ENCODE measurements around the gene VAV1.

The VAV1 gene

GRCh38 chr19:6738787-6739389 lies 33.6 kb upstream of the VAV1 start:
- TF ChIP-seq EZH2phosphoT487 (IDR thresholded peaks at IDR 0.05; ENCODE audit: low read length): no peak
- no peak for TF ChIP-seq EZH2 (optimal IDR thresholded peaks at IDR 0.05; ENCODE audit: low read depth, low read length)
- no peak for TF ChIP-seq CTCF (IDR thresholded peaks at IDR 0.05; ENCODE audit: low read length)
- Histone ChIP-seq H3K27me3 (replicated peaks; ENCODE audit: insufficient read depth, low read length) (no peaks in the 10 kb centered on the region), H3F3A (ENCODE audit: insufficient read depth, low read length) (peaks cover 36% of the 10 kb centered on the region), H3K79me2 (ENCODE audit: low read length) (peaks cover 44% of the 10 kb centered on the region), H3K36me3 (replicated peaks; ENCODE audit: insufficient read depth, low read length) (no peaks in the 10 kb centered on the region), H3K4me1 (ENCODE audit: low read length) (peaks cover 23% of the 10 kb centered on the region), H3K4me2 (ENCODE audit: low read depth, low read length) (peak overlapping the region; percentile 87), H4K20me1 (ENCODE audit: insufficient read depth, low read length) (no peaks in the 10 kb centered on the region), H3K9me2 (replicated peaks; ENCODE audit: insufficient read depth, low read length) (no peaks in the 10 kb centered on the region), H3K9ac (ENCODE audit: low read length) (peak overlapping the region; percentile 53), H3K9me3 (replicated peaks; ENCODE audit: insufficient read depth, low read length) (no peaks in the 10 kb centered on the region), H3K27ac (ENCODE audit: low read length) (peak overlapping the region; percentile 65), H2AFZ (ENCODE audit: low read length) (peak overlapping the region; percentile 72), H3K4me3 (ENCODE audit: low read length) (peak overlapping the region; percentile 51)
- peak; percentile 46 for DNase-seq

- peak within 1 kb of the TSS; percentile 65 for H3K27ac ChIP-seq (ENCODE audit: low read length)
- no peaks in the 10 kb centered on the region for H4K20me1 ChIP-seq (ENCODE audit: insufficient read depth, low read length)
- peak within 1 kb of the TSS; percentile 87 for H3K4me2 ChIP-seq (ENCODE audit: low read depth, low read length)
- peak within 1 kb of the TSS; percentile 96 for H3K4me3 ChIP-seq (ENCODE audit: low read length)
- no peaks in the 10 kb centered on the region for H3K9me2 ChIP-seq (replicated peaks; ENCODE audit: insufficient read depth, low read length)
- peak within 1 kb of the TSS; percentile 77 for H3K9ac ChIP-seq (ENCODE audit: low read length)
- H3K27me3 ChIP-seq (replicated peaks; ENCODE audit: insufficient read depth, low read length): no peaks in the 10 kb centered on the region
- H3K4me1 ChIP-seq (ENCODE audit: low read length): peaks cover 23% of the 10 kb centered on the region
- H2AFZ ChIP-seq (ENCODE audit: low read length): peak within 1 kb of the TSS; percentile 79
- TF ChIP-seq EZH2 (optimal IDR thresholded peaks at IDR 0.05; ENCODE audit: low read depth, low read length) (no peak), CTCF (IDR thresholded peaks at IDR 0.05; ENCODE audit: low read length) (no peak), EZH2phosphoT487 (IDR thresholded peaks at IDR 0.05; ENCODE audit: low read length) (no peak)
- DNase-seq: peak; percentile 89
- no peaks in the 10 kb centered on the region; the same call in 1 of the 2 replicates for H3K36me3 ChIP-seq (replicated peaks; ENCODE audit: insufficient read depth, low read length)
- no peaks in the 10 kb centered on the region for H3K9me3 ChIP-seq (replicated peaks; ENCODE audit: insufficient read depth, low read length)
- peaks cover 44% of the 10 kb centered on the region for H3K79me2 ChIP-seq (ENCODE audit: low read length)
- H3F3A ChIP-seq (ENCODE audit: insufficient read depth, low read length): peaks cover 36% of the 10 kb centered on the region
Measured at GRCh38 chr19:6739390-6739882, 33.1 kb upstream of the VAV1 start, which contains the start of gene TRIP10. Gene TRIP10, plus strand, starts transcription at chr19:6739680. Its CDS starts 82 bp downstream, at chr19:6739762.

- peak overlapping the region; percentile 96 for H3K4me3 ChIP-seq (ENCODE audit: low read length)
- peak overlapping the region; percentile 16; the same call in 1 of the 2 replicates for H3K27ac ChIP-seq (ENCODE audit: low read length)
- peak; percentile 25 for DNase-seq
- peak overlapping the region; percentile 87 for H3K4me2 ChIP-seq (ENCODE audit: low read depth, low read length)
- TF ChIP-seq EZH2phosphoT487 (IDR thresholded peaks at IDR 0.05; ENCODE audit: low read length) (no peak), CTCF (IDR thresholded peaks at IDR 0.05; ENCODE audit: low read length) (no peak), EZH2 (optimal IDR thresholded peaks at IDR 0.05; ENCODE audit: low read depth, low read length) (no peak)
- peaks cover 44% of the 10 kb centered on the region for H3K79me2 ChIP-seq (ENCODE audit: low read length)
- H3K4me1 ChIP-seq (ENCODE audit: low read length): peaks cover 23% of the 10 kb centered on the region
- H2AFZ ChIP-seq (ENCODE audit: low read length): peak overlapping the region; percentile 79
- H3K9ac ChIP-seq (ENCODE audit: low read length): peak overlapping the region; percentile 77
- H3K27me3 ChIP-seq (replicated peaks; ENCODE audit: insufficient read depth, low read length): no peaks in the 10 kb centered on the region
- peaks cover under 1% of the 10 kb centered on the region; the same call in 1 of the 2 replicates for H3K36me3 ChIP-seq (replicated peaks; ENCODE audit: insufficient read depth, low read length)
- H3F3A ChIP-seq (ENCODE audit: insufficient read depth, low read length): peaks cover 36% of the 10 kb centered on the region
- H4K20me1 ChIP-seq (ENCODE audit: insufficient read depth, low read length): no peaks in the 10 kb centered on the region
- H3K9me3 ChIP-seq (replicated peaks; ENCODE audit: insufficient read depth, low read length): no peaks in the 10 kb centered on the region
- no peaks in the 10 kb centered on the region for H3K9me2 ChIP-seq (replicated peaks; ENCODE audit: insufficient read depth, low read length)
Measured at GRCh38 chr19:6739883-6740588, 32.5 kb upstream of the VAV1 start.

All from MM.1S (cell line).